Endothelial cell of umbilical vein (primary cell): ENCODE data around the gene CARHSP1. TPM values are rescaled to one million over a fixed set of nuclear protein-coding genes. Genes with fewer than 3 reads are reported as not detected.

Source experiments
- BruUV-seq: library from RNA; stranded (reverse); fragments of 400-500 nt; replicated peaks from 2 replicates; lab custom pipeline; 2021; lab: Mats Ljungman, UMichigan
- CTCF ChIA-PET: fragments of 300-600, 350-600 bp; sonication (Branson Sonifier 250); formaldehyde crosslinking; loops from one replicate; lab custom pipeline; 2021; ENCODE audit warnings: antibody characterized with exemption, inconsistent platforms; lab: Charles Lee
- POLR2A ChIA-PET: fragments of 300-600, 350-600 bp; sonication (Branson Sonifier 250); formaldehyde crosslinking; loops from one replicate; lab custom pipeline; 2021; ENCODE audit warnings: antibody characterized with exemption, inconsistent platforms; lab: Charles Lee
- DNase-seq: peaks from one replicate; pipeline ENCODE4 v3.0.0-alpha.2; 2011; ENCODE audit warnings: low read depth, low spot score
- FAIRE-seq: peaks from 2 replicates; lab custom pipeline; 2011; peaks lifted over from hg19 to GRCh38; lab: Jason Lieb, UNC
- H2AFZ ChIP-seq: 2 replicates; pipeline ENCODE4 v1.6.0; 2012; ENCODE audit warnings: low read depth, low read length, control low read depth, inconsistent platforms
- H3K27ac ChIP-seq: 2 replicates; pipeline ENCODE4 v1.5.1; 2011; ENCODE audit warnings: low read depth, mild to moderate bottlenecking, control low read depth, low read length, moderate library complexity; ENCODE audit not compliant: insufficient read depth
- H3K27me3 ChIP-seq, 2 experiments: 2 replicates each; pipeline versions ENCODE4 v1.6.0 to v1.6.1; 2011; ENCODE audit warnings: low read length in 2 of 2, mixed read lengths in 1 of 2; ENCODE audit not compliant: control insufficient read depth in 2 of 2, insufficient read depth in 2 of 2
- H3K36me3 ChIP-seq, 2 experiments: 2 replicates in 1 of 2; 3 replicates in 1 of 2; pipeline ENCODE4 v1.5.1; 2011; ENCODE audit warnings: low read length in 2 of 2, mild to moderate bottlenecking in 1 of 2, moderate library complexity in 1 of 2; ENCODE audit not compliant: control insufficient read depth in 2 of 2, insufficient read depth in 2 of 2; ENCODE audit errors: extremely low read depth in 1 of 2
- H3K4me1 ChIP-seq: 3 replicates; pipeline ENCODE4 v1.5.1; 2011; ENCODE audit warnings: mild to moderate bottlenecking, low read length; ENCODE audit not compliant: control insufficient read depth, insufficient read depth; ENCODE audit errors: extremely low read depth
- H3K4me2 ChIP-seq: 2 replicates; pipeline ENCODE4 v1.6.1; 2011; ENCODE audit warnings: low read length, control low read depth, mixed read lengths; ENCODE audit not compliant: insufficient read depth
- H3K4me3 ChIP-seq, 3 experiments: fragments of 200-600 bp in 1 of 3; sonication (generic), shearing (Covaris generic) in 1 of 3; replicated peaks in 1 of 3; 2 replicates each; pipeline ENCODE4 v1.5.1; 2011 to 2016; ENCODE audit warnings: control low read depth in 3 of 3, low read length in 3 of 3, mild to moderate bottlenecking in 2 of 3, inconsistent platforms in 1 of 3, low read depth in 1 of 3, moderate library complexity in 1 of 3; ENCODE audit not compliant: insufficient read depth in 1 of 3
- H3K79me2 ChIP-seq: 2 replicates; pipeline ENCODE4 v1.6.0; 2012; ENCODE audit warnings: low read length, inconsistent platforms; ENCODE audit not compliant: control insufficient read depth, insufficient read depth
- H3K9ac ChIP-seq: replicated peaks from 2 replicates; pipeline ENCODE3; 2011; ENCODE audit warnings: low read length, control low read depth; ENCODE audit not compliant: insufficient read depth; ENCODE audit errors: extremely low read depth
- H3K9me1 ChIP-seq: replicated peaks from 3 replicates; pipeline ENCODE4 v1.6.0; 2011; ENCODE audit warnings: mild to moderate bottlenecking, low read length; ENCODE audit not compliant: control insufficient read depth, insufficient read depth; ENCODE audit errors: extremely low read depth
- H3K9me3 ChIP-seq: replicated peaks from 2 replicates; pipeline ENCODE4 v1.5.1; 2012; ENCODE audit warnings: low read length, inconsistent platforms; ENCODE audit not compliant: control insufficient read depth, insufficient read depth
- H4K20me1 ChIP-seq: replicated peaks from 2 replicates; pipeline ENCODE3; 2011; ENCODE audit warnings: mild to moderate bottlenecking, low read length; ENCODE audit not compliant: control insufficient read depth, insufficient read depth; ENCODE audit errors: extremely low read depth
- CTCF ChIP-seq, 2 donors: IDR thresholded peaks; 1 replicate in 1 of 2; 2 replicates in 1 of 2; pipeline ENCODE4 v1.5.1; 2011; ENCODE audit warnings: low read length in 2 of 2, mild to moderate bottlenecking in 2 of 2, moderate library complexity in 2 of 2, control low read depth in 1 of 2, inconsistent platforms in 1 of 2, low read depth in 1 of 2; ENCODE audit not compliant: insufficient read depth in 1 of 2; ENCODE audit errors: extremely low read depth in 1 of 2
- EZH2 ChIP-seq: IDR thresholded peaks from 2 replicates; pipeline ENCODE4 v1.6.1; 2012; ENCODE audit warnings: borderline replicate concordance, low read depth, mild to moderate bottlenecking, moderate library complexity, low read length, inconsistent platforms; ENCODE audit not compliant: severe bottlenecking
- FOS ChIP-seq: IDR thresholded peaks from 2 replicates; pipeline ENCODE4 v1.6.1; 2011; ENCODE audit warnings: mild to moderate bottlenecking, low read length, moderate library complexity, borderline replicate concordance; ENCODE audit not compliant: insufficient read depth
- GATA2 ChIP-seq: IDR thresholded peaks from 2 replicates; pipeline ENCODE4 v1.7.0; 2011; ENCODE audit warnings: low read depth, mild to moderate bottlenecking, moderate library complexity, mixed read lengths, low read length; ENCODE audit not compliant: insufficient read length, insufficient read depth
- JUN ChIP-seq: IDR thresholded peaks from 2 replicates; pipeline ENCODE4 v1.6.1; 2011; ENCODE audit warnings: borderline replicate concordance, low read depth; ENCODE audit not compliant: insufficient read length, insufficient read depth
- MAX ChIP-seq: IDR thresholded peaks from 2 replicates; pipeline ENCODE4 v1.6.1; 2011; ENCODE audit not compliant: insufficient read depth, insufficient read length
- MYC ChIP-seq: IDR thresholded peaks from one replicate; pipeline ENCODE4 v1.6.1; 2011; ENCODE audit warnings: mild to moderate bottlenecking, low read depth, low read length
- POLR2A ChIP-seq: IDR thresholded peaks from 2 replicates; pipeline ENCODE4 v1.6.1; 2012; ENCODE audit warnings: low read depth, mild to moderate bottlenecking, control low read depth, low read length
- POLR2AphosphoS5 ChIP-seq: IDR thresholded peaks from 2 replicates; pipeline ENCODE4 v1.6.1; 2012; ENCODE audit warnings: low read depth, mild to moderate bottlenecking, control low read depth, low read length, moderate library complexity; ENCODE audit not compliant: insufficient read depth
- dilution Hi-C: fragments of 300-500 bp; cut with MboI; formaldehyde crosslinking; loops from one replicate; pipeline ENCODE4 v1.15.0; 2019; ENCODE audit warnings: low sequenced_read_pairs; ENCODE audit not compliant: extremely low pct_ligation_motif_present
- intact Hi-C: fragments of 100-400 bp; cut with micrococcal nuclease; formaldehyde crosslinking; loops from one replicate; pipeline ENCODE4 v1.10.0; 2022
- polyA plus RNA-seq, 4 experiments: library from polyadenylated mRNA; depleted of rRNA in 3 of 4; stranded (reverse) in 3 of 4; unstranded in 1 of 4; fragments of >200 nt; gene quantifications; 2 replicates each; pipeline versions ENCODE4 v1.2.1 to v1.2.3, GENCODE V29; 2011 to 2012; ENCODE audit warnings: missing spikeins in 1 of 4
- total RNA-seq: library from RNA; stranded (reverse); gene quantifications from 2 replicates; pipeline ENCODE4 v1.2.3, GENCODE V29; 2021

Gene CARHSP1
- total and polyA plus RNA-seq, 2 donors (not counting 3 experiments of a cell fraction or from before 2014, with no cell fraction given) = 64.9 to 72.5 TPM

- ChIA-PET CTCF (interaction anchor here (7.3 kb wide), 1 partner anchor 115 kb away, joined by 32 read pairs; no protein-coding TSS in a partner anchor), POLR2A (no interaction called here)
- no peaks in the 10 kb centered on the region for H3K4me1 ChIP-seq
- no peak overlapping the region for H3K9ac ChIP-seq
- H4K20me1 ChIP-seq = no peaks in the 10 kb centered on the region
- H3K27me3 ChIP-seq = no peaks in the 10 kb centered on the region
- H3K36me3 ChIP-seq = peaks cover 34 to 49% of the 10 kb centered on the region in 2 experiments
- H3K9me3 ChIP-seq = no peaks in the 10 kb centered on the region
- dilution Hi-C loops (no loop called here), intact Hi-C loops (no loop called here)
- no TSS peak for BruUV-seq
- H3K4me2 ChIP-seq = no peak overlapping the region
- H3K27ac ChIP-seq = no peak overlapping the region
- TF ChIP-seq JUN (no peak), FOS (no peak), CTCF (IDR thresholded peaks at IDR 0.05; ENCODE audit: extremely low read depth in 1 of 2, insufficient read depth in 1 of 2, low read depth in 1 of 2, low read length in 2 of 2) (no peak), EZH2 (no peak), POLR2A (no peak), MYC (no peak), GATA2 (no peak), POLR2AphosphoS5 (no peak), MAX (no peak)
- H3K79me2 ChIP-seq = no peaks in the 10 kb centered on the region
- DNase-seq = no peak
- H2AFZ ChIP-seq = no peak overlapping the region
- H3K9me1 ChIP-seq = no peaks in the 10 kb centered on the region
- no peak for FAIRE-seq
- H3K4me3 ChIP-seq = no peak overlapping the region
Observed at GRCh38 chr16:8893976-8894690, 25.3 kb upstream of the CARHSP1 start.
